ELR (cell line): ENCODE data around the gene WDR93.
A peak's percentile ranks its signal among the peaks of the same experiment; 100 is the strongest.

Source experiments
- DNase-seq: peaks from one replicate; pipeline ENCODE4 v3.0.0-alpha.2; 2015; ENCODE audit warnings: low read depth

Gene WDR93

DNA sequence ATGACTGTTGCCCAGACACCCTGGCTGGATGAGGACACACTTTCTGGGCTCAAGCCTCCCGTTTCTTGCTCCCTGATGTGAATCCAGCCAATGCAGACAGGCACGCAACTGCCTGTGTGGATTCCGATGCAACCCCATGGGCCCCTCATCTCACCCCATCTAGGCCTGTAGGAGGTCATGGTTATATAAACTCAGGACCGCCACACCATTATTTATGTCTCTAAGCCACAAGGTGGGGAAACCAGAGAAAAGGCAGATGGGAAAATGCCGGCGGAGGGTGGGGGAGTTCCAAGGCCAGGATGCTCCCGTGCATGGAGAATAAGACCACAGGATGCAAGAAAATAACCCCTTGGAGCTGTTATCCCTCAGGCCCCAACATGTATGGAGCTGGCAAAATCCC lies 58.4 kb downstream of the WDR93 start:
- no peak for DNase-seq

DNA sequence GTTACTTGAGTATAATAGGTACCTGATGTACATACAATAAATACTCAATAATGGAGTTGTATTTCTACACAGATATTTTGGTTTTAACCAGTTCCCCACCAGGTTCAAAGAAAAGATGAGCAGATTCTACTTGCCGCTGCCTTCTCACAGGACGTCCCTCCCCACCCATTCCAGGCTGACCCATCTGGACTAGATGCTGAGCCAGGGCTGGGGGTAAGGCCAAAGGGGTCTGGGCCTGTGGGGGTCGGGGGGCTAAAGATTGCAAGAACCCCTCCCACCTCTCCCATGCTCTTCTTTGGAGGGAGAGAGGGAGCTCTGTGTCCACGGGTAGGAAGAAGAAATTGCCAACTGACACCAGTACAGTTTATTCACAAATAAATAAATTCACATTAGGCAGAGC lies 58.9 kb downstream of the WDR93 start:
- no peak for DNase-seq

GRCh38 chr15:89749951-89750559 lies 59.4 kb downstream of the WDR93 start:
- DNase-seq: no peak

DNA sequence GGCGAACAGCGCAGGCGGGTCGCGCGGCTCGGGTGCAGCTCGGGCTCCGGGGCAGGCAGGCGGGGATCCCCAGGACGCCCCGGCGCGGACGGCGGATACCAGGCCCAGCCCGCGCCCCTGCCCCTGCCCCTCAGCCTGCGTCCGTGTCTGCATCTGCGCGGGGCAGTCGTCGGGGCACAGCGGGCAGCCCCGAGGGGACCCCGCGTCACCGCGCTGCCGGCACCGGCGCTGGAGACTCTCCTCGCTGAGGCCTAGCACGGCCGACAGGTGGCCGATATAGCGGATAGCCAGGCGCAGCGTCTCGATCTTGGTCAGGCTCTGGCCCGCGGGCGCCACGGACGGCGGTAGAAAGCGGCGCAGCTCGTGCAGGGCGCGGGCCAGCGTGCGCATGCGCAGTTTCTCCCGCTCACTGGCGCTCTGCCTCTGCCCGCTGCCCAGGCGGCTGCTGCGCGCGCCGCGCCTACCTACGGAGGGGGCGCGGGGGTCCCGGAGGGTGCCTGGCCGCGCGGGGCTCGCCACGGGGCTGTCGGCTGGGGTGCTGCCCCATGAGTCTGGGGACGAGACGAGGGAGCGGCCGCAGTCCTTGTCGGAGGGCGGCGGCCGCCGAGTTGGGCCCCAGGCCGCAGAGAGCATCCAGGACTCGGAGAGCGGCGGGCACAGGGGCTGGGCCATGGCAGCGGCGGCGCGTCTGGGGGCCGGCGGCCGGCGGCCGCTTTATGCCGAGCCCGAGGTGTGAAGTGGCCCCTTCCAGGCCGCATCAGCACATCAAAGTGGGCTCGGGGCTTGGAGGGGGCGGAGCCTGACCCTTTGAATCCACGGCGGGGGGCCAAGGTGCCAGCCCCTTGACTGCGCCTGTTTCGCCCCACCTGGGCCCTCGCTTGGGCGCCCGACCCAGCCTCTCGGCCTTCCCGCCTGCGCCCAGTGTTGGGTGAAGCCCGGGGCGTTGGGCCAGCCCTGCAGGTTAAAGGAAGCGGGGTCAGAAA lies 60.2 kb downstream of the WDR93 start, which contains the start of gene MESP1:
TSS of gene MESP1 (minus strand) at position 690 of the 983 bp plus-strand sequence. CDS start at position 672, 18 bp downstream.
- DNase-seq: peak; percentile 94

DNA sequence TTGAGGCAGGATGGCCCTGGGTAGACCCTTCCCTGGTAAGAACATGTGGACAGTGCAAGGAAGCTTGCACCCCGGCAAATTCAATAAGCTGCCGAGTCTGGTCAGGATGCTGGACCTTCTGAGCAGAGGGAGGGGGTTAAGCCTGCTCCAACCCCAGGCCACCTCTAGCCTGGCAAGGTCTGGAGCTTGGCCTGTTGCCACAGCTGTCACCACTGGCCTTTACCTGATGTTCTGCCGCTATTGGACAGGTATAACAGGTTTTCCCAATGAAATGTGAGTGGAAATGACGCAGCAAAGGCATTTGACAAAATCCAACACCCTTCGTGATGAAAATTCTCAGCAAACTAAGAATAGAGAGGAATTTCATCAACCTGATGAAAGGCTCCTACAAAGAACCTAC lies 61.1 kb downstream of the WDR93 start:
- DNase-seq: no peak

DNA sequence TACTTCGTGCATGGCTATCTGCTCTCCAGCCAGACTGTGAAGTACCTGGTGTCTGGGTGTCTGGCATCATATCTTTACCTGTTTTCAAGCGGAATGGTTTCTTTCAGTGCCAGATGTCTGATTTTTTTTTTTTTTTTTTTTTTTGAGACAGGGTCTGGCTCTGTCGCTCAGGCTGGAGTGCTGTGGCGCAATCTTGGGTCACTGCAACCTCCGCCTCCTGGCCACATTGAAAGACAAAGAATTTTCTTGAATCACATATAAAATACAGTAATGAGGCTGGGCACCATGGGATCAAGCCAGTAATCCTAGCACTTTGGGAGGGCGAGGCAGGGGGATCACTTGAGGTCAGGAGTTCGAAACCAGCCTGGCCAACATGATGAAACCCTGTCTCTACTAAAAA lies 63.2 kb downstream of the WDR93 start:
- no peak for DNase-seq

DNA sequence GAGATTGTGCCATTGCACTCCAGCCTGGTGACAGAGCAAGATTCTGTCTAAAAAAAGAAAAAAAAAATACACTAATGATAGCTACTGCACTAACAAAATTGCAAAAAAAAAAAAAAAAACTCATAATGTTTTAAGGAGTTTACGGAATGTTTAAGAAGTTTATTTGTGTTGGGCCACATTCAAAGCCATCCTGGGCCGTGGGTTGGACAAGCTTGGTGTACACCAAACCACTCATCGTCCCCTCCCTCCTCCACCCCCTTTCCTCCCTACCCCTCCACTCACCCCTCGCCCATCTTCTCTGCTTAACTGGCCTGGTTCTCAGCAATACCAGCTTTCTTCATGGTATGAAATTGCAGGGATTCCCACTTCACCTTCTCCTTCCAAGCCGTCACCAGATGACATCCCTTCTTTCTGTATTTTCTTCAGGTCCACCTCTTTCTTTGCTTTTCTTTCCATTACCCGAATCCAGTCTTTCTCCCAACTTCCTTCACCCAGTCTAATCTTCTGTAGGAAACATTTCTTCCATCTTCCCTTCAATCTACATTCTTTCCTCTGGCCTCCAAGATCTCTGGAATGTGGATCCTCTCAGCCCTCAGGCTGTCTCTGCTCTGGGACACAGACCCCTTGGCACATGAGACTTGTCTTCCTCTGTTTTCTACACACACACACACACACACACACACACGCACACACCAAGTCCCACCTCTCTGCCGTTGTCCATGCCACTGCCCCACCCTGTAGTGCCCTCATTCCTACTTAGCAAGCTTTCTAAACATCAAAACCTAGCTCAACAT lies 63.9 kb downstream of the WDR93 start:
- peak; percentile 47 for DNase-seq

DNA sequence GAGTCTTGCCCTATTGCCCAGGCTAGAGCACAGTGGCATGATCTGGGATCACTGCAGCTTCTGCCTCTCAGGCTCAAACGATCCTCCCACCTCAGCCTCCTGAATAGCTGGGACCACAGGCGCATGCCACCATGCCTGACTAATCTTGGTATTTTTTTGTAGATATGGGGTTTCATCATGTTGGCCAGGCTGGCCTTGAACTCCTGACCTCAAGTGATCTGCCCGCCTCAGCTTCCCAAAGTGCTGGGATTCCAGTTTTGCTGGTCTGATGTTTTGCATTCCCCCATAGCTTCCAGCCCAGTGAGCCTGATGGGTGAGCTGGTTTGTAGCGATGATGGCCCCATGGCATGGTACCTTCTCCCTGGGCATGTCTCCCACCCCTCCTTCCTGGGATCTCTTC lies 65.1 kb downstream of the WDR93 start:
- no peak for DNase-seq

DNA sequence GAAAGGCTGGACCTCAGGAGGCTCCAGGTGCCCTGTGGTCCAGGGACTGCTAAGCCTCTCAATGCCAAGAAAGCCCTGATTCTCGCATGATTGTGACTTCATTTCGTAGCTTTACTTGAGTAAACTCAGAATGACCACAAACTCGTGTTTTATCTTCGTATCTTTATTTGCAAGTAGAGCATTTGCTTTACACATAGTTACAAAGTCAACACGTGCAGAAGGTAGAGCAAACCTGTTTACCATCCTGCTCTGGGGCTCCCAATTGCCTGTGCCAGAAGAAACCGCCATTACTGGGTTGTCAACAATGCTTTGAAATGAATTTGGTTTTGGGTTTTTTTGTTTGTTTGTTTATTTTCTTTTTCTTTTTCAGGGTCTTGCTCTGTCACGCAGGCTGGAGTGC lies 66.3 kb downstream of the WDR93 start:
- no peak for DNase-seq

- no peak for DNase-seq
Measured at GRCh38 chr15:89758283-89758682, 67.7 kb downstream of the WDR93 start.

- DNase-seq: no peak
Measured at GRCh38 chr15:89758981-89759380, 68.4 kb downstream of the WDR93 start.

- DNase-seq: no peak
Measured at GRCh38 chr15:89759835-89760234, 69.2 kb downstream of the WDR93 start.

DNA sequence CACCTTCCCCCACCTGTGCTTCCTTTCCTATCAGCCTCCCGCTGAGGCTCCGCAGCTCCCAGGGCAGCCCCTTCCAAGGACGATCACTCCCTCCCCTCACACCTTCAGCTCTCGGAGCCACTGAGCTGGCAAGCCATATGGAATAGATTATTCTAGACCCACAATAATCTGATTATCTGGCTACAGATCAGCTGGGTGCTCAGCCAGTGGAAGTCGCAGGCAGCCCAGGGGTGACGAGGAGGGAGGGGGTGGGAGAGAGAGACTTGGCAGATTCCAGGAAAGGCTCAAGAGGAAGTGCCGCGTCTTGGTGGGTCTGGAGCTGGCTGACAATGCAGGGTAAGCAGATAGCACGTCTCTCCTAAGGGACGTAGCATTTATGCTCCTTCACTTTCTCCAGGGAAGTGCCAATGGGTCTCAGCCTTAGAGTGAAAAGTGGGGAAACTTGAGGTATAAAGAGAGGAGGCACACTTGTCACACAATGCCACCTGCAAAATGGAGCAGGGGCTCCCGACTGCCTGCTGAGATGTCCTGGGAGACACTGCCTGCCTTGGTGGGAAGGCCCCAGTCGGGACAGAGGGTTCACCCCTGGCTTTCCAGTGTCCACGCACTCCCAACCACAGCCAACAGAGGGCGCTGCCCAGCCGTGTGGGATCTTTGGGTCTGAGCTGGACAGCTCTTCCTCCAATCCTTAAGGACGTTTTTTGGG lies 69.8 kb downstream of the WDR93 start:
- peak; percentile 78 for DNase-seq

DNA sequence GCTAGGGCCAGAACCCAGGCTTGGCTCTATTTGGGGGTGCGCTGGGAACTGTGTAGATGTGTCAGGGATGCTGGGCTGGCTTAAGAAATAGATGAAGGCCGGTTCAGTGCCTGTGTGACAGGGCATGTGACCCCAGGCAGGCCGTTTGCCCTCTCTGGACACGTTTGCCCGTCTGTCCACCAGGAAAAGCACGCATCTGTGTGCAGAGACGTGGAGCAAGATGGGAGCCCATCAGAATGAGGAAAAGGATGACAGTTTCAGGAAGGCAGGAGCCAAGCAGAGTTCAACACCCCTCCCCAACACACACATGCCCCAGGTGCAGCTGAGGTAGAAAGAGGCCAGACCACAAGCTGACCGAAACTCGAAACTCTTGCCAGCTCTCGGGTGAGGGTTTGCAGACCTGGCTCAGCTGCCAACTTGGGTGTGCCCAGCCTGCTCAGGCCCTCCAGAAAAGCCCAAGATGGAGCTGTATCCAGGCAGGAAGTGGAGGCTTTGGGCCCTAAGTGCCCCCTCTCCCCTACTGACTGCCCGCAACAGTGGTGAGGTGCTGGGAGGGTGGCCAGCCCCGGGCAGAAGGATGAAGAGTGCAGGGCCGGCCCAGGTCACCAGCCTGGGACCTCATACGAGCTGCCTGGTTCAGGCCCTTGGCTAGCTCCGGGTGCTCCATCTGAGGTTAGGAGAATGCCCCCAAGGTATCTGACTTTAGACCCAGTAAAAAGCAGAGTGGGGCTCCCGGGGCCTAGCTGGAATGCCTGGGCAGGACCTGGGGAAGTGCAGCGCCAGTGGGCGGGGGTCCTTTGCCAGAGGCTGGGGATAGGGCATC lies 70.6 kb downstream of the WDR93 start:
- DNase-seq: no peak

- DNase-seq: no peak
Measured at GRCh38 chr15:89761929-89762328, 71.3 kb downstream of the WDR93 start.

DNA sequence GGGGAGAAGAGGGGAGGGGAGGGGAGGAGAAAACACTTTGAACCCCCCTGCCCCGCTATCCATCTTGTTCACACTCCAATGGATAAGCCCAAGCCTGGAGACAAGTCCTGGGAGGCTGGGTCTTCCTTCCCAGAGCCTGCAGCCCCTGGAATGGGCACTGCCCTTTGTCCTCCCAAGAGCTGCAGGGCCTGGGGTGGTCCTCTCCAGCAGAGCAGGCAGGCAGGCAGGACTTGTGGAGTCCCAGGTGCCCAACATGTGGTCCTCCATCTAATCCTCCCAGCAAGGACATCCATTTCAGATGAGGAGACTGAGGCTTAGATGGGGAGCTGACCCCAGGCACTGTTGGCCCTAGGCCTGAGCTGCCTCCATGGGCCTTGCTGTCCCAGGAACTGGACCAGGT lies 75.1 kb downstream of the WDR93 start:
- no peak for DNase-seq

DNA sequence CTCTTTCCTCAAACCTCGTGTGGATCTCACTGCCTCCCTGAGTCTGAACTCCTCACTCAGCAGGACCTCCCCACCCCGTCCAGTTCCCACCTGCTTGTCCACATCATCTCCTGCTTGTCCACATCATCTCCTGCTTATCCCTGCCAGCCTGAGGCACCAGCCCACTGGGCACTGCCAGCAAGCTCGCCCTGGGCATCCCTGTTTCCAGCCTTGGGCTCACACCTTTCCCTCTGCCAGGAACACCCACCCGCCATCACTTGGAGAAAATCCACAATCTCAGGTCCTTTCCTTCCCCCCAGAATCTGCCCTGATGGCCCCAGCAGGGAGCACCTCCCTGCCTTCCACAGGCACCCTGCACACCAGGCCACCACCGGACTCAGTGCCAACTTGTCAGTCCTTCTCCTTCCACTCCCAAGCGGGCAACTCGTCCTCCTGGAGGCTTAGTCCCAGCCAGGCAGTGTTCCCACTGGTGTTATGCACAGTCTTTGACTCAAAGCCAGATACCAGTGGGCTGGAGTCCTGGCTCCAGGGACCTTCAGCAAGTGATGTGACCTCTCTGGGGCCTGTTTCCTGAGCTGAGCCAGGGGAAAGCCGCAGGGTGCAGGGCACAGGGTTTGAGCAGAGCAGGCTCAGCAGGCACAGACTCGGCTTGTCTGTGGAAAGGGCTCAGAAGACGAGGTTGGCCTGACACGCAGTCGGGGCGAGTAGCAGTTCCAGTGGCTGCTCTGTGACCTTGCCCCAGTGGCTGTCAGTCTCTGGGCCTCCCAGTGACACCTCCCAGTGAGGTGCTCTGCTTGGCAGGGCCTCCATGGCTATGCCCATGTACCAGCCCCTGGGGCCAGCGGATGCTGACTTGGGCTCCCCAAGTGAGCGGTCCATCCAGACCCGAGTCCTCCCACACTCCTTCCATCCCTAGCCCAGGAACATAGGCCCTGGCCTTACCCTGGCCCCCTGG lies 76.0 kb downstream of the WDR93 start:
- DNase-seq: no peak

DNA sequence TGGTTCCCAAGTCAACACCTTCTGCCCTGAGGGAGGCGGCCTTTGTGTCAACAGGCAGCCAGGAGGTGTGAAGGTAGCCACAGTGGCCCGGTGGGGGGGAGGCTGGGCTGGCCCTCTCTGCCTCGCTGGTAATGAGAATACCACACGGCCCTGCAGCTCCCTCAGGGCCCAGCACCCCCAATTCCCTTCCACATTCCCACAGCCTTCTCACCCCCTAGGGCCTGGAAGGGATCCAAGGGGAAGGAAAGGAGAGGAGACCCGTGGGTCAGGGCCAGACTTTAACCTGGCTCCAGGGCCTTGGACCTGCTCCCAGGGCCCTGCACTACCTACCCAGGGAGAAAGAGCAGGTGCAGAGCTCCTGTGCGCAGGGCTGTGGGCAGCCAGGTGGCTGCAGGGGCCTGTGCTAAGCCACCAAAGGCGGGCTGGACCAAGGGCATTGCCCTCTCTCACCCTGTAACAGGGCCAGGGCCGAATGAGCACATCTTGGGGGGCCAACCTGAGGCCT lies 76.9 kb downstream of the WDR93 start:
- no peak for DNase-seq

- no peak for DNase-seq
Measured at GRCh38 chr15:89768071-89768500, 77.5 kb downstream of the WDR93 start.

DNA sequence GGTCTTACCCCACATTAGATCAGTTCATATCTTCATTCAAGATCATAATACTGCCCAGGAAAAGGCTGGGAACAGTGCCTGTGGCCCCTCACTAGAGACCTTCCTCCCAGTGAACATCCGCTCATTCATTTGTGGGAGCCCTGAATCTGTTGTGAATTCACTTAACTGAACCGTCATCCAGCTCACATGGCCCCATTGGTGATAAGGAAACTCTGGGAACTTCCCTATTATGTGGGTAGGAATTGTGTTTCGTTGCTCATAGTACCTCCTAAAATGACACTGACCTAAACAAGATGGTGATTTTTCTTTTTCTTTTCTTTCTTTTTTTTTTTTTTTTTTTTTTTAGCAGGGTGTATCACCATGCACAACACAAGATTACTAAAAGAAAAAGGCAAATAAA lies 78.8 kb downstream of the WDR93 start:
- DNase-seq: no peak
